HG03135 (cell line): Measurements from ENCODE around the gene ETV2.
A peak's percentile ranks its signal among the peaks of the same experiment; 100 is the strongest.
"Not testable (repeated sequence)": the region's sequence is repeated elsewhere in the genome, so short reads cannot be mapped to it uniquely, and the experiment has no call there.

ENCODE experiments used
- ATAC-seq: cut with Tn5 transposase; IDR thresholded peaks from one replicate; pipeline ENCODE4 v1.9.1; 2021; ENCODE audit warnings: mild to moderate bottlenecking, moderate library complexity; ENCODE audit not compliant: unreplicated experiment

Gene ETV2

GRCh38 chr19:35641515-35642151 is at the start of gene ETV2:
Gene ETV2, plus strand, starts transcription at chr19:35641745. Its CDS starts 716 bp downstream, at chr19:35642461.
- no peak for ATAC-seq

DNA sequence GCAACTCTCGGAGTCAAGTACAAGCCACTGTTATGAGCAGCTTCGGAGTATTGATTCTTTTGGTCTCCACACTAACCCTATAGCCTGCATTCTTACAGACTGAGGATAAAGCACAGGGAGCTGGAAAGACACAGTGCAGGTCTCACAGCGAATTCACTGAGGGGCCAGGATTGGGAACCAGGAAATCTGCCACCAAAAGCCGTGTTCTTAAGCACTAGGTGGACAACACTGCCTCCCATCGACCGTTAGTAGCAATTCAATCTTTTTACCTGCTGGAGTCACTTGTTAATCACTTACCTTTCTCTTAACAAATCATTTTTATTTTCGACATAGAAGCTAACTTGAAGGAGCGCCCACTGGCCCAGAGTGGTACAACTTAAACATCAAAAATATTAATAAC is 49.3 kb upstream of the ETV2 start:
- ATAC-seq = no peak

DNA sequence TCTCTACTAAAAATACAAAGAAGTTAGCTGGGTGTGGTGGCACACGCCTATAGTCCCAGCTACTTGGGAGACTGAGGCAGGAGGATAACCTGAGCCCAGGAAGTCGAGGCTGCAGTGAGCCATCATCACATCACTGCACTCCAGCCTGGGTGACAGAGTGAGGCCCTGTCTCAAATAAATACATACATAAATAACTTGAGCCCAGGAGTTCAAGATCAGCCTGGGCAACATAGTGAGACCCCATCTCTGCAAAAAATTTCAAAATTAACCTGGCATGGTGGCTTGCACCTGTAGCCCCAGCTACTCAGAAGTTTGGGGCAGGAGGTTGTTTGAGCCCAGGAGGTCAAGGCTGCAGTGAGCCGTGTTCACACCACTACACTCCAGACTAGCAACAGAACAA is 46.5 kb upstream of the ETV2 start:
- not testable (repeated sequence) for ATAC-seq

DNA sequence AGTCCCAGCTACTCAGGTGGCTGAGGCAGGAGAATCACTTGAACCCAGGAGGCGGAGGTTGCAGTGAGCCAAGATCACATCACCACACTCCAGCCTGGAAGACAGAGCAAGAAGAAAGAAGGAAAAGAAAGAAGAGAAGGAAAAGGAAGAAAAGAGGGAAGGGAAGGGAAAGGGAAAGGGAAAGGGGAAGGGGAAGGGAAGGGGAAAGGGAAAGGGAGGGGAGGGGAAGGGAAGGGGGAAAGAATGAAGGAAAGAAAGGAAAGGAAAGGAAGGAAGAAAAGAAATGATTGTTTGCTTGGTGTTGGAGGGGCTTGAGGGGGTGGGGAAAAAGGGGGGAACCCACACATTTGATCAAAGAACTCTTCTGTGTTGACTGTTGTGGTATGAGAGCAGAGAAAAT is 45.6 kb upstream of the ETV2 start:
- ATAC-seq = no peak

GRCh38 chr19:35596366-35596999 is 45.1 kb upstream of the ETV2 start:
- ATAC-seq = no peak

DNA sequence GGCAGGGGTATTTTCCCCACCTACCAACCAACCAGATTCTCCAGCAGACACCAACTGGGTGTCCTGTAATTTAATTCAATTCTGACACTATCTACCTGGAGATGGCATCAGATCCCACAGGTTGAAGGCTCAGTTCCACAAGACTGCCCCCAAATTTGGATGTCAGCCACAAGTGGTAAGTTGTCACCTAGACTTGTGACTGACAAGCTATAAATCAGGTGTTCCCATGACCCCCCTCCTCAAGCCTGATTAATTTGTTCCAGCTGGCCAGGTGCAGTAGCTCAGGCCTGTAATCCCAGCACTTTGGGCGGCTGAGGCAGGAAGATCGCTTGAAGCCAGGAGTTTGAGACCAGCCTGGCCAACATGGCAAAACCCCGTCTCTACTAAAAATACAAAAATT is 39.6 kb upstream of the ETV2 start:
- ATAC-seq = no peak

GRCh38 chr19:35604436-35604835 is 37.1 kb upstream of the ETV2 start:
- not testable (repeated sequence) for ATAC-seq

DNA sequence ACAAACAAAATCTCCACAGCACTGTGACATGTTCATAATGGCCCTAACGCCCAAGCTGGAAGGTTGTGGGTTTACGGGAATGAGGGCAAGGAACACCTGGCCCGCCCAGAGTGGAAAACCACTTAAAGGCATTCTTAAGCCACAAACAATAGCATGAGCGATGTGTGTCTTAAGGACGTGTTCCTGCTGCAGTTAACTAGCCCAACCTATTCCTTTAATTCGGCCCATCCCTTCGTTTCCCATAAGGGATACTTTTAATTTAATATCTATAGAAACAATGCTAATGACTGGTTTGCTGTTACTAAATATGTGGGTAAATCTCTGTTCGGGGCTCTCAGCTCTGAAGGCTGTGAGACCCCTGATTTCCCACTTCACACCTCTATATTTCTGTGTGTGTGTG is 34.4 kb upstream of the ETV2 start:
- ATAC-seq = not testable (repeated sequence)

GRCh38 chr19:35607661-35608060 is 33.9 kb upstream of the ETV2 start:
- ATAC-seq = no peak

- no peak for ATAC-seq
These were observed 33.3 kb upstream of the ETV2 start for GRCh38 chr19:35608251-35608650.

DNA sequence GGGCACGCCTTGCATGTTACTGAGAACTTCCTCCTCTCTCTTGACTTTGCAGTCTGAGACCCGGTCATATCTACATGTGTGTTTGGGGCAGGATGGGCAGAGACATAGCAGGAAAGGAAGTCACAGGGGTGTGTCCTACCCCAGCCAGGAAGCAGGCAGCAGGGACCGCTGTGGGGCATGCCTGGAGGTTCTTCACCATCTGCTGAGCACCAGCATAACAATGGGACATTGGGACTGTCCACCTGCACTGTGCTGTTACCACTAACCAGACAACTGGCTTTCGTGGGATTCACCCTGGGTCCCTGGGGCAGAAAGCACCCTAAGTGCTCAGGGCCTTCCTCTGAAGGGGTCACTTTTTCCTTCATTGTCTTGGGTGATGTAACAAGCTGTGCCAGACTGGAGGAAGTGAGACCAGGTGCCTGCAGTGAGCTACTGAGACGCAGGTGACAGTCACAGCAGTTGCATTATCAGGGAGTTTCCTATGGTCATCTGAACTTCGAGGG is 31.6 kb upstream of the ETV2 start:
- ATAC-seq = no peak

- no peak for ATAC-seq
These were observed 29.4 kb upstream of the ETV2 start for GRCh38 chr19:35612224-35612558.

DNA sequence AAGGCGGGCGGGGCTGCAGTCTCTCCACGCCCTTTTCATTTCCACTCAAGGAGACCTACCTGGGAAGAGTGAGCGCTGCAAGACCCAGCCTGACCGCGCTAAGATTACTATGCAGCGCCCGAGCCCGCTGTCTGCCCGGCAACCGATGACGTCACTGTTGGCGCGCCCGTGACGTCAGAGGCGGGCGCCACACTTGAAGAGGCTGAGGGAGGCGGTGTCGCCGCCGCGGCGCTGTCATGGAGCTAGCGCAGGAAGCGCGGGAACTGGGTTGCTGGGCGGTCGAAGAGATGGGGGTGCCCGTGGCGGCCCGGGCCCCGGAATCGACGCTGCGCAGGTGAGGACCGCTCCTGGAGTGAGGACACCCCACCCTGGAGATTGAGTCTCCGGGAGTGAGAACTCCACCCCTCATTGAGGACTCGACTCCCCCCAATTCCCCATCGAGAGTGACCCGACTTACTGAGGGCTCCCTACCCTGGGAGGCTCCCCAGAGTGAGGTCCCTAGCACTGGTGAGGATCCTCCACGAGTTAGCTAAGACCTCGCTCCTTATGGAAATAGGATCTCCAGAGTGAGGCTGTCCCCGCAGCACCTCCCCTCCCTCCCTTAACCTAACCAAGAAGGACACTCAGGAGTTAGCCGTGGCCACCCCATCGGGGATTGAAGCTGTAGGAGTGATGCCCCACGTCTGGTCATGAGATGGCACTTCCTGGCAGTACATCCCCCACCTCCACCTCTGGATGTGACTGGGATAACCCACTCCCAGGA is 28.8 kb upstream of the ETV2 start, which contains the start of gene HAUS5:
TSS of gene HAUS5 (plus strand) at position 177 of the 763 bp plus-strand sequence. CDS start at position 237, 60 bp downstream.
- ATAC-seq = peak; percentile 68

DNA sequence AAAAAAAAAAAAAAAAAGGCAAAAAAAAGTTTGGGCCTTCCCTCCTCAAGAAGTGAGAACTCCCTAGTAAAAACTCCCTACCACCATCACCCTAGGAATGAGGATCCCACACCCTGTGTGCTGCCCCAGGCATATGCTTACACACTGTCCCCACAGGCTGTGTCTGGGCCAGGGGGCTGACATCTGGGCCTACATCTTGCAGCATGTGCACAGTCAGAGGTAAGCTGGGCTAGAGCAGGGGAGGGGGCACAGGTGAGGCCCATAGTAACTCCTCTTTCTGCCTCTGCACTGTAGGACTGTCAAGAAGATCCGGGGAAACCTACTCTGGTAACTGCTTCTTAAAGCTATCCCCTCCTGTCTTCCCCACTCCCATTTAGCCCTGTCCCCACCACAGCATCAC is 28.0 kb upstream of the ETV2 start:
- ATAC-seq = no peak

GRCh38 chr19:35615036-35615435 is 26.5 kb upstream of the ETV2 start:
- no peak for ATAC-seq

- no peak for ATAC-seq
These were observed 22.7 kb upstream of the ETV2 start for GRCh38 chr19:35618857-35619256.

DNA sequence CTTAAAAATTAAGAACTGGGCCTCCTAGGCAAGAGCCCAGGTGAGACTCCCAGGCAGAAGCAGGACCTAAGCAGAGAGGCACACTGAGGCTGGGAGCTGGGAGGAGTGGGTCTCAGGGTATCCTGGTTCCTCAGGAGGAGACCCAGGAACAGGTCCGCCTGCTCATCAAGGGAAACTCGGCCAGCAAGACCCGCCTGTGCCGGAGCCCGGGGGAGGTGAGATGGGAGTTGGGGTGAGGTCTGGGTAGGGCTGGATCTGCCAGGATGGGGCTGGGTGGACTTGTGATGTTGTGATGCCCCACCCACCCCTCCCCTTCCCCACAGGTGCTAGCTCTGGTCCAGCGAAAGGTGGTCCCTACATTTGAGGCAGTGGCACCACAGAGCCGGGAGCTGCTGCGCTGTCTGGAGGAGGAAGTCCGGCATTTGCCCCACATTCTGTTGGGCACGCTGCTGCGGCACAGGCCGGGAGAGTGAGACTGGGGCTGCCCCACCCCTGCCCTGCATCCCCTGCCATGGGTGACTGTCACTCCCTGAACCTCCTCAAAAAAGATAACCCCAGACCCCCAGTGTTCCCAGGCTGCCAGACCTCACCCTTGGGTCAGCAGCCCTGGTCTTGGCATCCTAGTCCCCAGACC is 22.1 kb upstream of the ETV2 start:
- ATAC-seq = no peak

GRCh38 chr19:35620001-35620400 is 21.5 kb upstream of the ETV2 start:
- no peak for ATAC-seq

GRCh38 chr19:35621708-35622107 is 19.8 kb upstream of the ETV2 start:
- ATAC-seq = no peak

GRCh38 chr19:35622750-35623149 is 18.8 kb upstream of the ETV2 start:
- no peak for ATAC-seq

DNA sequence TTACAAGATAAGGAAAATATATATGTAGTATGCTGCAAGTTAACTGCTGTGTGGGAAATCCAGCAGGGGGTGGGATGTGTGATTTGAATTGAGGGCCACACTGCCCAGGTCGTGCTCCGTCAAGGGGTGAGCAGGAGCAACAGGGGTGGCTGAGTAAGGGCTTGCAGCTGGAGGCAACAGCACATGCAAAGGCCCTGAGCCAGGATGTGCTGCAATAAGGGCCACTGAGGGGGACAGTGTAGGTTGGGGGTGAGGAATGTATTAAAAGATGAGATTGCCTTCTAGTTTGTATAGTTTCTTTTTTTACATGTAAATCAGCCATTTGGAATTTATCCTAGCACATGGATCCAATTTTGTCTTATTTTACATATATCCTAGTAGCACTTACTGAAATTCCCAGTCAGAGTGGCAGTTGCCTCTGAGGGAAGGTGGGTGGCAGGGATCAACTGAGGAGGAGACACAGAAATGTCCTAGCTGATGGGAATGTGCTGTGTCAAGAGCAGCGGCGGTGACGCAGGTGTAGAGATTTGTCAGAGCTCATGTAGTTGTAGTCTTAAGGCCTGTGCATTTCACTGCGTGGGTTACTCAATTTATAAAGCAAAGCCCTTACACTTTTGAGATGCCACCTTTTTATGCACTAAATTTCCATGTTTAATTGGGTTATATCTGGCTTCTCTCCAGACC is 18.1 kb upstream of the ETV2 start:
- no peak for ATAC-seq
